Liver (tissue), 9 donors: ENCODE measurements around the gene C4orf54. TPM values are rescaled to one million over a fixed set of nuclear protein-coding genes. Genes with fewer than 3 reads are reported as not detected.

Experiments
- DNase-seq: peaks from one replicate; pipeline ENCODE4 v3.0.0-alpha.2; 2017; ENCODE audit warnings: low spot score
- H3K27ac ChIP-seq, 2 donors: one replicate each; pipeline ENCODE4 v1.7.0; 2013; ENCODE audit warnings: inconsistent platforms in 2 of 2, low read length in 2 of 2, control low read depth in 1 of 2, low read depth in 1 of 2, mild to moderate bottlenecking in 1 of 2
- H3K27me3 ChIP-seq, 4 donors: one replicate each; pipeline versions ENCODE4 v1.6.1 to v1.7.0; 2013; ENCODE audit warnings: low read length in 3 of 4, inconsistent platforms in 1 of 4, mild to moderate bottlenecking in 1 of 4, moderate library complexity in 1 of 4; ENCODE audit not compliant: control insufficient read depth in 4 of 4, insufficient read depth in 4 of 4
- H3K36me3 ChIP-seq, 4 donors: one replicate each; pipeline versions ENCODE4 v1.6.1 to v1.7.0; 2013; ENCODE audit warnings: low read length in 3 of 4, mild to moderate bottlenecking in 3 of 4, low read depth in 1 of 4, moderate library complexity in 1 of 4; ENCODE audit not compliant: control insufficient read depth in 4 of 4, insufficient read depth in 3 of 4
- H3K4me1 ChIP-seq, 4 donors: one replicate each; pipeline versions ENCODE4 v1.6.1 to v1.7.0; 2013; ENCODE audit warnings: low read length in 3 of 4, mild to moderate bottlenecking in 3 of 4, moderate library complexity in 1 of 4; ENCODE audit not compliant: control insufficient read depth in 4 of 4, insufficient read depth in 4 of 4
- H3K4me3 ChIP-seq, 3 donors: one replicate each; pipeline versions ENCODE4 v1.6.1 to v1.7.0; 2013; ENCODE audit warnings: low read length in 3 of 3, control low read depth in 1 of 3, low read depth in 1 of 3, mild to moderate bottlenecking in 1 of 3
- H3K9ac ChIP-seq, 2 donors: one replicate each; pipeline ENCODE4 v1.7.0; 2013; ENCODE audit warnings: low read length in 2 of 2, mild to moderate bottlenecking in 2 of 2, moderate library complexity in 2 of 2, control low read depth in 1 of 2, low read depth in 1 of 2
- H3K9me3 ChIP-seq, 4 donors: one replicate each; pipeline versions ENCODE4 v1.6.1 to v1.7.0; 2013; ENCODE audit warnings: low read length in 3 of 4; ENCODE audit not compliant: control insufficient read depth in 4 of 4
- ATF3 ChIP-seq: IDR thresholded peaks from 2 replicates; pipeline ENCODE4 v1.6.1; 2016; ENCODE audit warnings: antibody characterized with exemption
- CTCF ChIP-seq: fragments of 150-350 bp; IDR thresholded peaks from 2 replicates; pipeline ENCODE4 v1.5.1; 2017; ENCODE audit warnings: improper control_type of control experiment, low read depth, low read length; ENCODE audit not compliant: missing input control
- EGR1 ChIP-seq, 2 donors: IDR thresholded peaks; 2 replicates each; pipeline ENCODE4 v1.6.1; 2016 to 2018; ENCODE audit warnings: antibody characterized with exemption in 2 of 2, low read depth in 2 of 2
- FOXA1 ChIP-seq: IDR thresholded peaks from 2 replicates; pipeline ENCODE4 v1.6.1; 2016; ENCODE audit warnings: antibody characterized with exemption
- FOXA2 ChIP-seq: IDR thresholded peaks from 2 replicates; pipeline ENCODE4 v1.6.1; 2016; ENCODE audit warnings: antibody characterized with exemption
- GABPA ChIP-seq, 2 donors: IDR thresholded peaks in 1 of 2; conservative IDR thresholded peaks in 1 of 2; 2 replicates each; pipeline ENCODE4 v1.6.1; 2016; ENCODE audit warnings: antibody characterized with exemption in 2 of 2, mild to moderate bottlenecking in 1 of 2, moderate library complexity in 1 of 2
- HNF4A ChIP-seq, 2 donors: conservative IDR thresholded peaks; 2 replicates each; pipeline ENCODE4 v1.6.1; 2016; ENCODE audit warnings: antibody characterized with exemption in 2 of 2, mild to moderate bottlenecking in 2 of 2
- JUND ChIP-seq, 2 donors: IDR thresholded peaks; 2 replicates each; pipeline ENCODE4 v1.6.1; 2016; ENCODE audit warnings: antibody characterized with exemption in 2 of 2
- MAX ChIP-seq: IDR thresholded peaks from 2 replicates; pipeline ENCODE4 v1.6.1; 2016; ENCODE audit warnings: antibody characterized with exemption
- NR2F2 ChIP-seq: IDR thresholded peaks from 2 replicates; pipeline ENCODE4 v1.6.1; 2016; ENCODE audit warnings: antibody characterized with exemption
- RAD21 ChIP-seq, 2 donors: IDR thresholded peaks; 2 replicates each; pipeline ENCODE4 v1.6.1; 2016; ENCODE audit warnings: antibody characterized with exemption in 2 of 2, mild to moderate bottlenecking in 2 of 2
- REST ChIP-seq: IDR thresholded peaks from 2 replicates; pipeline ENCODE4 v1.6.1; 2016; ENCODE audit warnings: antibody characterized with exemption, mild to moderate bottlenecking
- RXRA ChIP-seq, 2 donors: IDR thresholded peaks; 2 replicates each; pipeline ENCODE4 v1.6.1; 2017 to 2018; ENCODE audit warnings: antibody characterized with exemption in 2 of 2, mild to moderate bottlenecking in 1 of 2
- SP1 ChIP-seq: IDR thresholded peaks from 2 replicates; pipeline ENCODE4 v1.6.1; 2018; ENCODE audit warnings: antibody characterized with exemption, mild to moderate bottlenecking
- TAF1 ChIP-seq: conservative IDR thresholded peaks from 2 replicates; pipeline ENCODE4 v1.6.1; 2016; ENCODE audit warnings: antibody characterized with exemption, mild to moderate bottlenecking
- YY1 ChIP-seq: IDR thresholded peaks from 2 replicates; pipeline ENCODE4 v1.6.1; 2016; ENCODE audit warnings: antibody characterized with exemption, mild to moderate bottlenecking
- ZBTB33 ChIP-seq: IDR thresholded peaks from 2 replicates; pipeline ENCODE4 v1.6.1; 2016; ENCODE audit warnings: antibody characterized with exemption
- WGBS: extraction: QIAGEN DNeasy Blood & Tissue Kit; methylation state at CpG from one replicate; pipeline ENCODE4 v1.1.7; 2013; 5-methylcytosine and 5-hydroxymethylcytosine counted together
- polyA plus RNA-seq, 2 donors: library from polyadenylated mRNA; stranded (reverse) in 1 of 2; unstranded in 1 of 2; fragments of 200-250 nt in 1 of 2; fragments of >200 nt in 1 of 2; fragmentation: Nextera tagmentation in 1 of 2; extraction: Ambion mirVana in 1 of 2; gene quantifications; one replicate each; pipeline versions ENCODE4 v1.2.1 to v1.2.3, GENCODE V29; 2013 to 2015
- total RNA-seq, 2 donors: library from RNA; depleted of rRNA; stranded (reverse); fragments of >200 nt; gene quantifications; one replicate each; pipeline ENCODE4 v1.2.3, GENCODE V29; 2014
- donor health status: healthy.
- donor health status: healthy.
- donor health status: healthy.
- donor health status: healthy.
- donor health status: healthy.

The C4orf54 gene
- total and polyA plus RNA-seq, 4 donors = under 0.01 TPM; not detected in 3

- no peak for TF ChIP-seq CTCF
- no peak for TF ChIP-seq EGR1 (IDR thresholded peaks at IDR 0.05; ENCODE audit: low read depth in 2 of 2)
- TF ChIP-seq TAF1 = no peak
- no peak for TF ChIP-seq ATF3
- TF ChIP-seq YY1 = no peak
- no peak for TF ChIP-seq HNF4A (conservative IDR thresholded peaks at IDR 0.05)
- no peak for TF ChIP-seq FOXA2
- TF ChIP-seq FOXA1 = no peak
- no peak for TF ChIP-seq MAX
- TF ChIP-seq RXRA (IDR thresholded peaks at IDR 0.05) = no peak
- no peak for TF ChIP-seq ZBTB33
- TF ChIP-seq REST = no peak
- no peak for TF ChIP-seq SP1
- no peak for TF ChIP-seq RAD21 (IDR thresholded peaks at IDR 0.05)
- TF ChIP-seq NR2F2 = no peak
- TF ChIP-seq GABPA (IDR thresholded peaks at IDR 0.05 in 1 of 2, conservative IDR thresholded peaks at IDR 0.05 in 1 of 2) = no peak
- no peak for TF ChIP-seq JUND (IDR thresholded peaks at IDR 0.05)
- WGBS = 95% methylated on average over 5 of the region's 5 CpGs
- no peak overlapping the region for H3K9ac ChIP-seq
- no peak overlapping the region for H3K27ac ChIP-seq
- H3K27me3 ChIP-seq = no peaks in the 10 kb centered on the region
- no peaks in the 10 kb centered on the region for H3K9me3 ChIP-seq
- H3K4me3 ChIP-seq = no peak overlapping the region
- DNase-seq = no peak
- peaks cover 9 to 87% (median 63%) of the 10 kb centered on the region in 4 donors for H3K36me3 ChIP-seq
- H3K4me1 ChIP-seq = no peaks in the 10 kb centered on the region
Observed at GRCh38 chr4:99608417-99608816, 49.2 kb downstream of the C4orf54 start.

Other genes starting within 250 kb of the C4orf54 start
- gene ADH7, start 222.5 kb downstream of the C4orf54 start, total RNA-seq = under 1 TPM in 1 of 2 donors, not detected in 1; under 0.01 TPM
- gene ADH7, start 222.5 kb downstream of the C4orf54 start, polyA plus RNA-seq = not detected
- gene C4orf17, start 146.8 kb downstream of the C4orf54 start, total RNA-seq = not detected
- not detected for gene C4orf17, start 146.8 kb downstream of the C4orf54 start, polyA plus RNA-seq
- gene TRMT10A, start 93.8 kb downstream of the C4orf54 start, total RNA-seq = 1 to 10 TPM; 3.8 to 6.8 TPM
- gene TRMT10A, start 93.8 kb downstream of the C4orf54 start, polyA plus RNA-seq = 1 to 10 TPM; 2.8 to 3.1 TPM
- 100 to 1,000 TPM in 1 of 2 donors, 10 to 100 TPM in 1; 96.7 to 193 TPM for gene MTTP, start 83.0 kb downstream of the C4orf54 start, total RNA-seq
- 10 to 100 TPM; 58.4 to 71.0 TPM for gene MTTP, start 83.0 kb downstream of the C4orf54 start, polyA plus RNA-seq
- 1 to 10 TPM; 1.1 to 4.8 TPM for gene DAPP1, start 159.0 kb upstream of the C4orf54 start, total RNA-seq
- under 1 TPM; 0.53 to 0.74 TPM for gene DAPP1, start 159.0 kb upstream of the C4orf54 start, polyA plus RNA-seq
- 10 to 100 TPM; 16.1 to 23.5 TPM for gene LAMTOR3, start 236.6 kb upstream of the C4orf54 start, total RNA-seq
- gene LAMTOR3, start 236.6 kb upstream of the C4orf54 start, polyA plus RNA-seq = 10 to 100 TPM; 13.5 to 26.3 TPM